Activated T-helper 1 cell treated with anti-CD3 and anti-CD28 coated beads, Interleukin-12 subunit alpha, Interleukin-12 subunit beta, Interleukin-2, Interleukin-4 antibody, amounts not matched to agents 30 ng/mL and 10 ng/mL and 1 ng/mL, durations not matched to agents 14 hours and 24 hours and 36 hours (primary cell): ENCODE measurements around the gene NCLN. TPM values are rescaled to one million over a fixed set of nuclear protein-coding genes. Genes with fewer than 3 reads are reported as not detected.
"Not testable (repeated sequence)": the region's sequence is repeated elsewhere in the genome, so short reads cannot be mapped to it uniquely, and the experiment has no call there.

Experiments
- DNase-seq: peaks from one replicate; pipeline ENCODE4 v3.0.0; 2021; ENCODE audit warnings: low spot score
- H3K27ac Mint-ChIP-seq: one replicate; pipeline ENCODE4 v1.8.0; 2021; ENCODE audit warnings: mild to moderate bottlenecking, mixed read lengths
- H3K27me3 Mint-ChIP-seq: one replicate; pipeline ENCODE4 v1.8.0; 2022; ENCODE audit warnings: mild to moderate bottlenecking, moderate library complexity, mixed read lengths; ENCODE audit not compliant: insufficient read depth
- H3K36me3 Mint-ChIP-seq: one replicate; pipeline ENCODE4 v1.8.0; 2021; ENCODE audit warnings: low read depth, mixed read lengths
- H3K4me1 Mint-ChIP-seq: one replicate; pipeline ENCODE4 v1.8.0; 2021; ENCODE audit warnings: low read depth, mixed read lengths
- H3K4me3 Mint-ChIP-seq: one replicate; pipeline ENCODE4 v1.8.0; 2021; ENCODE audit warnings: mild to moderate bottlenecking, moderate library complexity, mixed read lengths
- H3K9me3 Mint-ChIP-seq: one replicate; pipeline ENCODE4 v1.8.0; 2021; ENCODE audit warnings: mixed read lengths
- intact Hi-C: fragments of 100-400 bp; cut with micrococcal nuclease; formaldehyde crosslinking; loops from one replicate; pipeline ENCODE4 v1.15.1; 2024
- total RNA-seq: library from RNA; stranded (reverse); gene quantifications from 2 replicates; pipeline ENCODE4 v1.2.3, GENCODE V29; 2022

The NCLN gene
- total RNA-seq, 1 donor from 2014 or later = 118 TPM

GRCh38 chr19:3190470-3190770 lies 4.7 kb downstream of the NCLN start:
- Mint-ChIP-seq H3K4me1 (peaks cover 20% of the 10 kb centered on the region), H3K27me3 (no peaks in the 10 kb centered on the region), H3K9me3 (no peaks in the 10 kb centered on the region), H3K36me3 (peaks cover 17% of the 10 kb centered on the region), H3K4me3 (no peak overlapping the region), H3K27ac (no peak overlapping the region)
- no peak for DNase-seq
- intact Hi-C loops = no loop called here

- Mint-ChIP-seq H3K27me3 (no peaks in the 10 kb centered on the region), H3K9me3 (no peaks in the 10 kb centered on the region), H3K4me1 (peaks cover 20% of the 10 kb centered on the region), H3K36me3 (peaks cover 17% of the 10 kb centered on the region), H3K27ac (no peak overlapping the region), H3K4me3 (no peak overlapping the region)
- no peak for DNase-seq
- intact Hi-C loops = no loop called here
These were observed 5.4 kb downstream of the NCLN start for GRCh38 chr19:3190921-3191805.

DNA sequence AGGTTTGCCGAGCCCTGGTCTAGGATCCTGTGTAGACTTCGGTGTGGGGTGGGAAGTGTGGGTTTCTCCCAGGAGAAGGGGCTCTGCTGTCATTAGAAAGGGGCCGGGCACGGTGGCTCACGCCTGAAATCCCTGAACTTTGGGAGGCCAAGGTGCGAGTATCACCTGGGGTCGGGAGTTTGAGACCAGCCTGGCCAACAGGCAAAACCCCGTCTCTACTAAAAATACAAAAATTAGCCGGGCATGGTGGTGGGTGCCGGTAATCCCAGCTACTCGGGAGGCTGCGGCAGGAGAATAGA lies 6.0 kb downstream of the NCLN start:
- H3K27ac Mint-ChIP-seq, H3K27me3 Mint-ChIP-seq, H3K4me3 Mint-ChIP-seq, intact Hi-C loops, DNase-seq, H3K9me3 Mint-ChIP-seq: not testable (repeated sequence)
- Mint-ChIP-seq H3K36me3 (peaks cover 13% of the 10 kb centered on the region), H3K4me1 (peaks cover 18% of the 10 kb centered on the region)

DNA sequence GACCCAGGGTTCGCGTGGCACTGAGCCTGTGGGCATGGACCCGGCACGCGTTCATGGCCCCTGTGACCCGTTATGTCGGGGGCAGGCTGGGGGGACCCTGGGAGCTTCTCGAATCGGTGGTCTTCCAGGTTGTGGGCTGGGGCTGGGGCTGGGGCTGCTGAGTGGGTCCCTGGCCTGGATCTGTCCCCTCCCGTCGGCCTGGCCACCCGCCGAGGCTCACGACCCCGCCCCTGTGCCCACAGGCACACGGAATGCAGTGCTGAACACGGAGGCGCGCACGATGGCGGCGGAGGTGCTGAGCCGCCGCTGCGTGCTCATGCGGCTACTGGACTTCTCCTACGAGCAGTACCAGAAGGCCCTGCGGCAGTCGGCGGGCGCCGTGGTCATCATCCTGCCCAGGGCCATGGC lies 6.5 kb downstream of the NCLN start:
- no peaks in the 10 kb centered on the region for H3K27me3 Mint-ChIP-seq
- no peak overlapping the region for H3K4me3 Mint-ChIP-seq
- peaks cover 11% of the 10 kb centered on the region for H3K36me3 Mint-ChIP-seq
- intact Hi-C loops = no loop called here
- H3K27ac Mint-ChIP-seq = no peak overlapping the region
- H3K9me3 Mint-ChIP-seq = no peaks in the 10 kb centered on the region
- peaks cover 13% of the 10 kb centered on the region for H3K4me1 Mint-ChIP-seq
- no peak for DNase-seq

DNA sequence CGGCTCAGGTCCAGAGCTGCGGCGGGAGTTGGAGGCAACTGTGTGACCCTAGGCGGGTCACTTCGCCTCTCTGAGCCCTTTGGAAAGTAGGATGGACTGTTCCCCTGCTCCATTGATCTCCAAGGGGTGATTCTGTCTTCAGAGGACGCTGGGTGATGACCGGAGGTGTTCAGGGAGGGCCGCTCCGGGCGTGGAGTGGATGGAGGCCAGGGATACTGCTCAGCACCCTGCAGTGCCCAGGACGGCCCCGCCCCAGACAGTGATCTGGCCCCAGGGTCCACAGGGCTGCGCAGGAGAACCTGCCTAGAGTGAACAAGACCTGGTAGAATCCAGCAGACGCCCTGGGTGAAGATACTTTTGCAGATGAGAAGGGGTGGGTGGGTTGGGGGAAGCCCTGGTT lies 7.0 kb downstream of the NCLN start:
- intact Hi-C loops = no loop called here
- H3K9me3 Mint-ChIP-seq = no peaks in the 10 kb centered on the region
- H3K36me3 Mint-ChIP-seq = peaks cover 11% of the 10 kb centered on the region

GRCh38 chr19:3193256-3194105 lies 7.8 kb downstream of the NCLN start:
- Mint-ChIP-seq H3K4me1 (peaks cover 7% of the 10 kb centered on the region), H3K9me3 (no peaks in the 10 kb centered on the region), H3K36me3 (peaks cover 6% of the 10 kb centered on the region), H3K27ac (no peak overlapping the region), H3K4me3 (no peak overlapping the region), H3K27me3 (no peaks in the 10 kb centered on the region)
- intact Hi-C loops = no loop called here
- DNase-seq = no peak

More for the DNA sequence above, 7.0 kb downstream of the NCLN start:
- H3K27ac Mint-ChIP-seq = no peak overlapping the region
- no peak overlapping the region for H3K4me3 Mint-ChIP-seq
- H3K27me3 Mint-ChIP-seq = no peaks in the 10 kb centered on the region
- peaks cover 13% of the 10 kb centered on the region for H3K4me1 Mint-ChIP-seq
- no peak for DNase-seq

DNA sequence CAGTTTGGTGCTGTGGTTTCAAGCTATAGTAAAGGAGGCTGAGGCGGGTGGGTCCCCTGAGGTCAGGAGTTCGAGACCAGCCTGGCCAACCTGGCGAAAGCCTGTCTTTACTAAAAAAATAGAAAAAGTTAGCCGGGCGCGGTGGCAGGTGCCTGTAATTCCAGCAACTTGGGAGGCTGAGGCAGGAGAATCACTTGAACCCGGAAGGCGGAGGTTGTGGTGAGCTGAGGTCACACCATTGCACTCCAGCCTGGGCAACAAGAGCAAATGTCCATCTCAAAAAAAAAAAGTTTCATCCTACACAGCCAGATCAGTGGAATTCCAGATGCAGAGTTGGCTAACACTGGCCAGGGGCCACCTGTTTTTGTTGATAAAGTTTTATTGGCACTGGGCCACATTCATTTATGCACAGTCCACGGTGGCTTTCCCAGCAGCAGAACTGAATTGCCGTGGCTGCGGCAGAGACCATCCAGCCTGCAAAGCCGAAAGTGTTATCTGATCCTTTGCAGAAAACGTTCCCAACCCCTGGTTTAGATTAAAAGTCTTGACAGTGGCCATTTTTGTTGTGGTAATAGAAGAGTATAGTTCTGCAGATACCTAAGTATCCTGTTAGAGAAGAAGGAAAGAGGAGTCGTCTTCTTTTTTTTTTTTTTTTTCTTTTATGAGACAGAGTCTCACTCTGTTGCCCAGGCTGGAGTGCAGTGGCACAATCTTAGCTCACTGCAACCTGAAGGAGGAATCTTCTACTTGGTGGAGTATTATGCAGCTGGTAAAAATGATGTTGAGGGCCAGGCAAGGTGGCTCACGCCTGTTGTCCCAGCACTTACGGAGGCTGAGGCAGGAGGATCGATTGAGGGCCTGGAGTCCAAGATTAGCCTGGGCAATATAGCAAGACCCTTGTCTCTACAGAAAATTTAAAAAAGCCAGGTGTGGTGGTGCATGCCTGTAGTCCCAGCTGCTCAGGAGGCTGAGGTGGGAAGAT lies 8.7 kb downstream of the NCLN start:
- intact Hi-C loops = no loop called here
- H3K36me3 Mint-ChIP-seq = peaks cover 6% of the 10 kb centered on the region
- H3K4me1 Mint-ChIP-seq = no peaks in the 10 kb centered on the region
- DNase-seq = no peak
- no peaks in the 10 kb centered on the region for H3K9me3 Mint-ChIP-seq
- H3K27me3 Mint-ChIP-seq = no peaks in the 10 kb centered on the region
- H3K4me3 Mint-ChIP-seq = no peak overlapping the region
- H3K27ac Mint-ChIP-seq = no peak overlapping the region

DNA sequence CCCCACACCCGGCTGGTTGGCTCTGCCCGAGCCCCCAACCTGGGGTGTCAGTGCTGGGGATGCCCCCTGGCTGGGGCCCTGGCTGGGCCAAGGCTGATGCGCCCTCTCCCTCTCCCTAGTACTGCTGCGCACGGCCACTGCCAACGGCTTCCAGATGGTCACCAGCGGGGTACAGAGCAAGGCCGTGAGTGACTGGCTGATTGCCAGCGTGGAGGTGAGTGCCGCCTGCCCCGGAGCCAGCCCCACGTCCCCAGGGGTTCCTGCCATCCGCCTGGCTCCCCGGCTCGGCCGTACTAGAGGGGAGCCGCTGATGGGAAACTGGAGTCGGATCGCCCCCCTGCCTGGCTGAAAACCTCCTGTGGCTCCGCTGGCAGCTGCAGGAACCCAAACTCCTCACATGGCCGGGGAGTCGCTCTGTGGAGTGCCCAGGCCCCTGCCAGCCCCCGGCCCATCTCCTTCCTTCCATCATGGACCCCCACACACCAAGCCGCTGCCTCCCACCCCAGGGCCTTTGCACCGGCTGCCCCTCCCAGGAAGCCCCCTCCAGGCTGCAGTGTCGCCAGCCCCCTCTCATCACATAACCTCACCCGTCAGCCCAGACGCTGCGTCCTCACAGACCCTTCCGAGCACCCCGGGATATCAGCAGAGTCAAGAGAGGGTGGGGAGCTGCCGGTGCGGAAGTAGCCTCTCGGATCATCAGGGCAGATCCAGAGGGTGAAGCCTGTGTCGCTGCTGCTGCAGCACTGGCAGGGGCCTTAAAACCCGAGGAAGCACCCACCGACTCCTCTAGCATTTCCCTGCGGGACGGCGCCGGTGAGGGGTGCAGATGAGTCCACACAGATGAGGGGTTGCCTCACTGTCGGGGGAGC lies 10.6 kb downstream of the NCLN start:
- no peak overlapping the region for H3K4me3 Mint-ChIP-seq
- H3K36me3 Mint-ChIP-seq = peaks cover 6% of the 10 kb centered on the region
- no peak for DNase-seq
- no peaks in the 10 kb centered on the region for H3K4me1 Mint-ChIP-seq
- no peaks in the 10 kb centered on the region for H3K27me3 Mint-ChIP-seq
- intact Hi-C loops = no loop called here
- no peaks in the 10 kb centered on the region for H3K9me3 Mint-ChIP-seq
- H3K27ac Mint-ChIP-seq = no peak overlapping the region

DNA sequence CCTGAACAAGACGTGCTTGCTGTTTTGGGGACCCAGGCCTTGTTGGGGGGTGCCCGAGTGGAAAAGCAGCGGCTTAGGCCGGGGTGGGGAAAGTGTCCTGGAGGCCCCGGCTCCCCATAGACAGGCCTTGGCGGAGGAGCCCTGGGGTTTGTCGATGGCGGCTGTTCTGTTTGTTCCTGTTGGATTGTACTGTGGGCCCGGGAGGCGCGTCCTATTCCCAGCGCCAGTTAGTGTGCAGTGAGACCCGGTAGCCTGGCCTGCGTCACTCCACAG lies 11.1 kb downstream of the NCLN start:
- Mint-ChIP-seq H3K27ac (no peak overlapping the region), H3K4me3 (no peak overlapping the region), H3K9me3 (no peaks in the 10 kb centered on the region), H3K4me1 (no peaks in the 10 kb centered on the region), H3K36me3 (peaks cover 6% of the 10 kb centered on the region), H3K27me3 (no peaks in the 10 kb centered on the region)
- DNase-seq = no peak
- intact Hi-C loops = no loop called here

- H3K27me3 Mint-ChIP-seq = no peaks in the 10 kb centered on the region
- H3K27ac Mint-ChIP-seq = no peak overlapping the region
- DNase-seq = no peak
- intact Hi-C loops = no loop called here
- peaks cover 6% of the 10 kb centered on the region for H3K36me3 Mint-ChIP-seq
- H3K4me1 Mint-ChIP-seq = no peaks in the 10 kb centered on the region
- no peak overlapping the region for H3K4me3 Mint-ChIP-seq
- no peaks in the 10 kb centered on the region for H3K9me3 Mint-ChIP-seq
These were observed 13.4 kb downstream of the NCLN start for GRCh38 chr19:3198901-3199700.

GRCh38 chr19:3201072-3201700 lies 15.5 kb downstream of the NCLN start:
- no peaks in the 10 kb centered on the region for H3K4me1 Mint-ChIP-seq
- no peaks in the 10 kb centered on the region for H3K9me3 Mint-ChIP-seq

More at GRCh38 chr19:3201072-3201700, 15.5 kb downstream of the NCLN start:
- Mint-ChIP-seq H3K27ac (no peak overlapping the region), H3K4me3 (no peak overlapping the region), H3K36me3 (no peaks in the 10 kb centered on the region), H3K27me3 (no peaks in the 10 kb centered on the region)
- DNase-seq = no peak
- intact Hi-C loops = no loop called here
